Fibroblast of gingiva (primary cell): Measurements from ENCODE around the gene EPC1.

Source experiments
- DNase-seq: peaks from one replicate; pipeline ENCODE4 v3.0.0-alpha.2; 2011; ENCODE audit warnings: low read depth

The EPC1 gene

DNA sequence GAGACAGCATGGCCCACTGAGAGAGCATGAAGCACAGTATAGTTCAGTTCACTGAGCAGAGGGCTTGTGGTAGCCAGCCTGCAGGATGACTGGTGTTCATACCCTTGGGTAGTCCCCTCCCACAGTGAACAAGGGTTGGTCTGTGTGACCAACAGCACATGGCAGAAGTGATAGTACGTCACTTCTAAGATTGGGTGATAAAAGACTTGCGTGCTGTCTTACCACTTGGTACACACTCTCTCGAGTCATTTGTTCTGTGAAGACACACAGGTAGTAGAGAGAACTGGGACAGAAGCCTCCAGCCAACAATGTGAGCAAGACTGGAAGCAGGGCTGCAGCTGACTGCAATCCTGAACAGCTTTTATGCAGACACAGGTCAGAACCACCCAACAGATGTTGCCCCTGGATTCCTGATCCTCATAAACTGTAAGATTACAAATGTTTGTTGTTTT lies 14.6 kb downstream of the EPC1 start:
- no peak for DNase-seq

DNA sequence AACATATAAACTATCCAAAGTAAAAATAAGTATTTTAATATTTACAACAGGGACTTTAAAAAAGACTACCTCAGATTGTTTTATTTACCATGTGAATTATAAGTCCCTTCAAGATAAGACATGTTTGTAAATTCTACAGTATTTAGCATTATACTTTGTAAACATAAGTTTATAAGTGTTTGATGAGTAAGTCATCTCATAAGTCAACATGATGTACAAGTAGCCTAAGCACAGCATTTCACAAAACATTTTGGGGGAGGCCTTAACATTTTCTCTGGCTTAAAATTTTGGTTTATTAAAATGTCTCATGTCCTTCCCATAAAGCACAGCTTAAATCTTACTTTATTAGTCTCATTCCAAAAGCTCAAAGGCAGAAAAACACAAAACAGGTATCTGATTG lies 15.4 kb downstream of the EPC1 start:
- DNase-seq, result no peak

GRCh38 chr10:32330214-32330613 lies 16.7 kb downstream of the EPC1 start:
- no peak for DNase-seq

DNA sequence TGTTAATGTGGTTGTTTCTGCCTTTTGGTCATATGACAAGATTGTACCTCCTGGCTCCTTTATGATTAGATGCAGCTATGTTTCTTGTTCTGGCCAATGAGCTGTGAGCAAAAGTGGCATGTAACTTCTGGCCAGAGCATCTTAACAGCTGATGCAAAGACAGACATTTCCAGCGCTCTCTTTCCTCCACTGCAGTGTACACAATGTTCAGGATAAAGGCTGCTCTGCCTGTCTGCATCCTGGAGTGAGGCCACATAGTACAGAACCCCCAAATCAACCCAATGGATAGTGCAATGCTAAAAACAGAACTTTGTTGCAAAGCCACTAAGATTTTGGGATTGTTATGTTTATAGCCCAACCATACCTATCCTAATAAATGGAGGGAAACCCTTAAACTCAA lies 17.9 kb downstream of the EPC1 start:
- DNase-seq, result no peak

DNA sequence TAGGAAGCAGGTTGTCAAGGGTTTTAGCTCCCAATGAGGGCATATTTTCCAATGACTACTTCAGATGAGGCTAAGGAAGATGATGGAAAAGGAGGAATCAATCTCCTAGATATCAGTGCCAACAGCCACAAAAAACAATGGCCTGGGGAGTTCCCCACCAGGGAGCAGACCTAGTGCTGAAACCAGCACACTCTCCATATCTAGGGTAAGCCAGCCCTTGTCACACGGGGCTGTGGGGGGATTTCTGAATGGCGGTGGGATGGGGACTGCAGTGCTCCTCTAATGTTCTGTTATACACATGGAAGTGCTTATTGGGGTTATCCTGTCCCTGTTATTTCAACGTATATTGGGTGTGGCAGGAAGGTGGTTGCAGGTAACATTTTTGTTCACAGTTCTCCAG lies 18.5 kb downstream of the EPC1 start:
- DNase-seq, result no peak

DNA sequence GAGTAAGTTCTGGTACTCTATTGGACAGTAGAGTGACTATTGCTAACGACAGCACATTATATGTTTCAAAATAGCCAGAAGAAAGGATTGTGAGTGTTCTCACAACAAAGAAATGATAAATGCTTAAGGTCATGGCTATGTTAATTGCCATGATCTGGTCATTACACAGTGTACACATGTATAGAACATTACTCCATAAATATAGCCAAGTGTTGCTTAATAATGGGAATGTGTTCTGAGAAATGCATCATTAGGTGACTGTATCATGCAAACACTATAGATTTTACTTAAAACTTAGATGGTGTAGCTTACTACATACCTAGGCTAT lies 19.6 kb downstream of the EPC1 start:
- DNase-seq, result peak; percentile 24

- DNase-seq, result no peak
Measured at GRCh38 chr10:32326680-32327363, 20.1 kb downstream of the EPC1 start.

DNA sequence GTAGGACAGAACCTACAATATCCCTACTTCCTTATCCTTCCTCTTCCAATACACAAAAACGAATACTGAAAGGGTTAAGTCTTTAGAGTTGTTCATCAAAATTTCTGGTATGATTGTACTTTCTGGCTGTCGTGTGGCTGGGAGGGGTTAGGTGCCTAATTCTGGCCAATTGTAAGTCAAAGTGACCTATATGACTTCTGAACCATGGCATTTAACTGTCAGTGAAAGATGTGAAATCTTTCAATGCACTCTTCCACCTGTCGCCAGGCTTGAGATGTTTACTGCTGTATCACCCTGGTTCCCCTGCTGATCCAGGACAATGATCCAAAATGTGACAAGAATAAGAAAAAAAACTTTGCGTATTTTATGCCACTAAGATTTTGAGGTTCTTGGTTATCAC lies 20.8 kb downstream of the EPC1 start:
- DNase-seq, result no peak

DNA sequence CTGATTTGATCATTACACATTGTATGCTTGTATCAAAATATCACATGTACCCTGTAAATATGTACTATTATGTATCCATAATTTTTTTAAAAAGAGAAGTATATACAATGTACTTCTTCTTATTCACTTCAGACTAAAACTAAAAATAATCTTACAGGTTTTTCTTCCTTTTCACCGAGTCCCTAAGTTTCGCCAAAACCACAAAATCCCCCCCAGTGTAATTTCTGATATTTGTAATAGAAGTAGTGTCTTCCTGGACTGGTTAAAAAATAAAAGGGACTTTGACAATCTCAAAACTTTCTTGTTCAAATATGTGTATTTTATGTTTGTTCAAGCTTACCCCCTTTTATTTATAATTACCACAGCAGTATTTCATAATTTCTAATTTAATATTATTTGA lies 23.9 kb downstream of the EPC1 start:
- no peak for DNase-seq

DNA sequence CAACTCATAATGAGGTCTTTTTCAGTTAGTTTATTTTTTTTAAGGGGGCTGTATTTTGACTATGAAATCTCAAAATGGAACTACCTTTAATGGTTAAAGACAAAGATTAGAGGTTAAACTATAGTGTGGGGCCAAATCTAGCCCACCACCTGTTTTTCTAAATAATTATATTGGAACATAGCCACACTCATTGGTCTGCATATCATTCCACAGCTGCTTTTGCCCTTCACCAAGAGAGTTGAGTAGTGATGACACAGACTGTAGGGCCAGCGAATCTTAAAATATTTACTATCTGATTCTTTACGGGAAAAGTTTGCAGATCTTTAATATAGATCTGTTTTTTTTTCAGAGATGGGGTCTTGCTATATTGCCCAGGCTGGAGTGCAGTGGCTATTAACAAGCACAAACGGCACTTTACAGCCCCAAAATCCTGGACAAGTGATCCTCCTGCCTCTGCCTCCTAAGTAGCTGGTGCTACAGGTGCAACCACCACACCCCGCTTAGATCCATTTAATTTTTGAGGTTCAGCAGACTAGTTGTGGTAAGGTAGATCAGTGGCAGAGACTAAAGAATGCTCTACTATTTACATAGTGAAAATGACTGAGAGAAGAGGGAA lies 25.8 kb downstream of the EPC1 start:
- no peak for DNase-seq

DNA sequence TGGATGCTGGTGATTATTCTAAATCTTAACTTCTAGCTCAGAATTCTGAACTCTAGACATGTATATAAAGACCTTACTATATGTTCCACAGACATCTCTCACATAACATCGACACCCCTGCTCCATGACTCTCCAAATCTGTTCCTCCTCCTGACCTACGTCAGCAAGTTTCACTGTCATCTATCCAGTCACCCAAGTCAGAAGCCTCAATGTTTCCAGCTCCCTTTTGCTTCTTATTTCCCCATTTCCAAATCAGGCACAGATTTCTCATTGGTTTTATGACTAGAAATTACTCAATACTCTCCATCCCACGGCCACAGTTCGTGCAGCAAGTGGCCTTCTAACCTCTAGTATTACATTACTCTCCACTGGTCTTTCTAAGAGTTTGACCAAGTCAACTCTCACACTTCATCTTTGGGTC lies 28.5 kb downstream of the EPC1 start:
- peak; percentile 71 for DNase-seq

- no peak for DNase-seq
Measured at GRCh38 chr10:32317795-32318357, 29.1 kb downstream of the EPC1 start.

DNA sequence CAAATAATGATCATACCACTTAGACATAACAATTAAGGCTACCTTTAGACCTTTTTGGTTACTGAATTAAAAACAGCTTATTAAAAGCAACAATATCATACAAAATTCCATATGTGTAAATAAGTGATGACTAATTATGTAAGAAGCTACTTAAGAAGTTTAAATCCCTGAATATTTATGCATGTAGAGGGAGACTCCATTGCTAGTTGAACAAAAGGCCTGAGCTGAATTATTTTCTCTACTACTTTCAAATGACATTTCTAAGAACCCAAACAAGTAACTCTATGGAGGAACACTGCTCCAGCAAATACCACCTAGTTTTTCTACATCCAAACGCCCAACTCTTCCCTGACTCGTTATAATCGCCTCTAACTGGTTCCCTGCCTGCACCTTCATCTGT lies 31.5 kb downstream of the EPC1 start:
- no peak for DNase-seq

DNA sequence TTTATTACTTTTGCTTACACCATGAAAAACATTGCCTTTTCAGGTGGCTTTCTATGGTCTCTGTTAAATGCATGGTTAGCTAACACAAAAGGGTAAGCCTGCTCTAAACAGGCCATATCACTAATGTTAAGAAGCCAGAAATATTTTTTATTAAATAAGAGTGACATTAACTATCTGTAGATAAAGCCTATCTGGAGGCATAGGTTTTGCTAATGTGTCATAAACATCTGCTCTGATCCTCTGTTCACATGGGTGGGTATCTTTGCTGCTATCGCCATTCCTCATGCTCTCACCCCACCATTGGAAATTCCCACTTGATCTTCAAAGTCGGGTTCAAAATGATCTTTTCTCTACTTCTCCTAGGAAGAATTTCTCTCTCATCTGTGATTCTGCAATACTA lies 32.4 kb downstream of the EPC1 start:
- DNase-seq, result no peak

DNA sequence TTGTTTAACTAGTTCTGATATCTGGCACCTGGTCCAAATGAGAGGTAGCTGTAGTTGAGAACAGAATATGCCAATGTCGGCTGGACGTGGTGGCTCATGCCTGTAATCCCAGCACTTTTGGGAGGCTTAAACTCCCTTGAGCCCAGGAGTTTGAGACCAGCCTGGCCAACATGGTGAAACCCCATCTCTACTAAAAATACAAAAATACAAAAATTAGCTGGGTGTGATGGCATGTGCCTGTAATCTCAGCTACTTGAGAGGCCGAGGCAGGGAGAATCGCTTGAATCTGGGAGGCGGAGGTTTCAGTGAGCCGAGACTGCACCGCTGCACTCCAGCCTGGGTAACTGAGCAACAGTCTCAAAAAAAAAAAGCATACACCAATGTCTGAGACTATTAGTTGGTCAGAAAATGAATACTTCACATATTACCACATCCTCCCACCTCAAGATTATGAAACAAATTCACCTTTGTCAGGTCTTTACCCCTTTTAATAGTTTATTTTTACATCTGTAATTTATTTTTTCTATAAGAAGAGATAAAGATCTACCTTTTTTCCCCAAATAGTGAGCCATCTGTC lies 38.8 kb downstream of the EPC1 start:
- DNase-seq, result no peak

DNA sequence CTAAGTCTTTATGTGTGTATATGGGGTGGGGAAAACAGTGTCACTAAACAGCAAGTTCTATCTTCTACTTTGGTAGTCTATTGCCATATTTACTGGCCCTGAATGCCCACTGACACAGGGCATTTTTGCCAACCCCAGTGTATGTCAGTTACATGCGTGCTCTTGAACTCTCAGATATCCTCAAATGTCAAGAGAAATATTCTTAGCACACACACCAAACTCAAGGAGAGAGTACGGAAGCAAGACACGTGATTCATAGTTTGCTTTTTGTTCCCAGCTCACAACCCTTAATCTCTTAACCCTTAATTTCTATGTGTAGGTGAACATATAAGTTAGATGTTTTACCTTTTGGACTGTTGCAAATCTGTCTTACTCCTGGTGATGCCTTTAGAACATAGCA lies 39.3 kb downstream of the EPC1 start:
- no peak for DNase-seq

DNA sequence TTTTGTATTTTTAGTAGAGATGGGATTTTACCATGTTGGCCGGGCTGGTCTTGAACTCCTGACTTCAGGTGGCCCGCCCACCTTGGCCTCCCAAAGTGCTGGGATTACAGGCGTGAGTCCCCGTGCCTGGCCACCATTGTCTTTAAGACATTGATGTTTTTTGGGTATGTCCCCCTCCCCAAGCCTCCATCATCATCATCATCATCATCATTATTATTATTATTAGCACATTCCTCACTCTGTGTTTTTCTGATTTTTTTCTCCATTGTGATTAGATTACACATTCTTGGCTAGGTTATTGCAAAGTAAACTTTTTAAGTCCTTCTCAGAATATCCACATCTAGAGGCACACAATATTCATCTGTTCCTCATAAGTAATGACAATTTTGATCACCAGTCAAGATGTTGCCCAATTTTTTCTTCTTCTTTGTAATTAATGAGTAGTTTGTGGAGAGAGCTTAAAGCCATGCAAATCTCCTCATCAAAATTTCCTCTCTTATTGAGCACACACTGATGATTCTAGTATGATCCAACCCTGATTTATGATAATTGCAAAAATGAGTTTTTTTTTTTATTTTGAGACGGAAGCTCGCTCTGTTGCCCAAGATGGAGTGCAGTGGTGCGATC lies 47.5 kb downstream of the EPC1 start:
- peak; percentile 84 for DNase-seq

GRCh38 chr10:32298075-32298812 lies 48.7 kb downstream of the EPC1 start:
- peak; percentile 68 for DNase-seq

GRCh38 chr10:32295027-32295426 lies 51.9 kb downstream of the EPC1 start:
- DNase-seq, result no peak

- DNase-seq, result no peak
Measured at GRCh38 chr10:32293581-32293980, 53.4 kb downstream of the EPC1 start.

GRCh38 chr10:32279795-32280194 lies 67.2 kb downstream of the EPC1 start:
- no peak for DNase-seq

- DNase-seq, result no peak
Measured at GRCh38 chr10:32273336-32273735, 73.6 kb downstream of the EPC1 start.
